Measurements from ENCODE around the gene SELENOH.

DNA sequence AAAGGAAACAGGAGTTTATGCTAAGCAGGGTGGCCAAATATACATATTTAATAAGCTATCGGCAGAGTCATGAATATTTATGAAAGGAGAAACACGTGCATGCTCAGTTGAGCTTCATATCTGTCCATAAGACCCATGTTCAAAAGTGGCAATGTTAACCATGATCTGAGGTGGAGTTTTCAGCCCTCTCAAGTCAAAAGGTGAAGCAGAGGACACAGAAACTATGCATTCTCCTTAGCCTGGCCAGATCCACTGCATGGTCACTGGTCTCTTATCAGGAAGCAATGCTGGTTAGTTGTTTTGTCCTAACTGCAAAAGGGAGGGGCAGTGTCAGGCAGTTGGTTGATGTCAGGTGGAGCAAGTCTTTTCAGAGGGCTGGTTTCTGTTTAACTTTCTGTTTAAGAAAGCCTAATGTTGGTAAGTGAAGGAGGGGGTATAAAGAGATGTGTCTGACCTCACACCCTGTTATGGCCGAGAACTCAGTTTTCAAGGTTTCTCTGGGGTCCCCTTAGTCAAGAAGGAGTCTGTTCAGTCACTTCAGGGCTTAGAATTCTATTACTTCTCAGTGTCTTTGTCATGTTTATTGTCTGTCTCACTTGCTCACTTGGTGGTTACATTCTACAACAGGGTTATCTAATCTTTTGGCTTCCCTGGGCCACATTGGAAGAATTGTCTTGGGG is 5.5 kb upstream of the SELENOH start:
- TF ChIP-seq, protein P1, sequence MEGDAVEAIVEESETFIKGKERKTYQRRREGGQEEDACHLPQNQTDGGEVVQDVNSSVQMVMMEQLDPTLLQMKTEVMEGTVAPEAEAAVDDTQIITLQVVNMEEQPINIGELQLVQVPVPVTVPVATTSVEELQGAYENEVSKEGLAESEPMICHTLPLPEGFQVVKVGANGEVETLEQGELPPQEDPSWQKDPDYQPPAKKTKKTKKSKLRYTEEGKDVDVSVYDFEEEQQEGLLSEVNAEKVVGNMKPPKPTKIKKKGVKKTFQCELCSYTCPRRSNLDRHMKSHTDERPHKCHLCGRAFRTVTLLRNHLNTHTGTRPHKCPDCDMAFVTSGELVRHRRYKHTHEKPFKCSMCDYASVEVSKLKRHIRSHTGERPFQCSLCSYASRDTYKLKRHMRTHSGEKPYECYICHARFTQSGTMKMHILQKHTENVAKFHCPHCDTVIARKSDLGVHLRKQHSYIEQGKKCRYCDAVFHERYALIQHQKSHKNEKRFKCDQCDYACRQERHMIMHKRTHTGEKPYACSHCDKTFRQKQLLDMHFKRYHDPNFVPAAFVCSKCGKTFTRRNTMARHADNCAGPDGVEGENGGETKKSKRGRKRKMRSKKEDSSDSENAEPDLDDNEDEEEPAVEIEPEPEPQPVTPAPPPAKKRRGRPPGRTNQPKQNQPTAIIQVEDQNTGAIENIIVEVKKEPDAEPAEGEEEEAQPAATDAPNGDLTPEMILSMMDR (IDR thresholded peaks at IDR 0.05), result no peak
- TF ChIP-seq MAZ (IDR thresholded peaks at IDR 0.05; ENCODE audit: borderline replicate concordance, low read depth, low read length), result no peak
- TF ChIP-seq, protein P2, sequence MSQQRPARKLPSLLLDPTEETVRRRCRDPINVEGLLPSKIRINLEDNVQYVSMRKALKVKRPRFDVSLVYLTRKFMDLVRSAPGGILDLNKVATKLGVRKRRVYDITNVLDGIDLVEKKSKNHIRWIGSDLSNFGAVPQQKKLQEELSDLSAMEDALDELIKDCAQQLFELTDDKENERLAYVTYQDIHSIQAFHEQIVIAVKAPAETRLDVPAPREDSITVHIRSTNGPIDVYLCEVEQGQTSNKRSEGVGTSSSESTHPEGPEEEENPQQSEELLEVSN (IDR thresholded peaks at IDR 0.05; ENCODE audit: borderline replicate concordance, low read depth), result no peak
- TF ChIP-seq RAD21 (conservative IDR thresholded peaks at IDR 0.05 in 1 of 2, IDR thresholded peaks at IDR 0.05 in 1 of 2), result no peak
- no peak for TF ChIP-seq TFCP2L1 (CRISPR knock-in tag; IDR thresholded peaks at IDR 0.05)
- no peak for TF ChIP-seq CEBPB (IDR thresholded peaks at IDR 0.05)
- no peak for TF ChIP-seq POLR2A (IDR thresholded peaks at IDR 0.05; ENCODE audit: low read length)
- no peak for TF ChIP-seq HOXB13 (CRISPR knock-in tag; IDR thresholded peaks at IDR 0.05; ENCODE audit: low read depth)
- no peak for TF ChIP-seq ZSCAN20 (CRISPR knock-in tag; IDR thresholded peaks at IDR 0.05)

All from A549 (cell line).